Gastrocnemius medialis (tissue), 4 donors: ENCODE data around the gene SLC66A2. TPM values are rescaled to one million over a fixed set of nuclear protein-coding genes. Genes with fewer than 3 reads are reported as not detected.

Source experiments
- ATAC-seq, 2 donors: fragments of 150-250 bp; one replicate each; pipeline ENCODE4 v1.9.1; 2016
- DNase-seq, 2 donors: peaks; one replicate each; pipeline ENCODE4 v3.0.0-alpha.2; 2019
- H3K27ac ChIP-seq, 4 donors: fragments of 200-600 bp; sonication (generic); 1 replicate in 1 of 4; 2 replicates in 3 of 4; pipeline ENCODE4 v1.5.1; 2016 to 2018; ENCODE audit warnings: mild to moderate bottlenecking in 2 of 4, moderate library complexity in 1 of 4
- H3K27me3 ChIP-seq, 3 donors: fragments of 200-600 bp; sonication (generic) in 2 of 3; 1 replicate in 1 of 3; 2 replicates in 2 of 3; pipeline versions ENCODE4 v1.5.1 to v1.6.0; 2016 to 2019; ENCODE audit warnings: mild to moderate bottlenecking in 1 of 3, moderate library complexity in 1 of 3
- H3K36me3 ChIP-seq, 2 donors: fragments of 200-600 bp; sonication (generic) in 1 of 2; one replicate each; pipeline ENCODE4 v1.5.1; 2017 to 2018
- H3K4me1 ChIP-seq, 2 donors: fragments of 200-600 bp; sonication (generic) in 1 of 2; one replicate each; pipeline ENCODE4 v1.5.1; 2016 to 2017; ENCODE audit warnings: mild to moderate bottlenecking in 2 of 2
- H3K4me3 ChIP-seq, 4 donors: fragments of 200-600 bp; sonication (generic) in 3 of 4; 1 replicate in 1 of 4; 2 replicates in 3 of 4; pipeline ENCODE4 v1.5.1; 2016 to 2019; ENCODE audit warnings: mild to moderate bottlenecking in 2 of 4
- H3K9me3 ChIP-seq, 3 donors: fragments of 200-600 bp; sonication (generic) in 2 of 3; 1 replicate in 1 of 3; 2 replicates in 2 of 3; pipeline ENCODE4 v1.5.1; 2016 to 2019
- CTCF ChIP-seq, 5 experiments: fragments of 450-650 bp in 3 of 5; fragments of 200-600 bp in 2 of 5; sonication (generic) in 2 of 5; IDR thresholded peaks in 4 of 5; conservative IDR thresholded peaks in 1 of 5; 1 replicate in 4 of 5; 2 replicates in 1 of 5; pipeline ENCODE4 v1.5.1; 2016 to 2019; ENCODE audit warnings: antibody characterized with exemption in 5 of 5, mild to moderate bottlenecking in 3 of 5, moderate library complexity in 3 of 5
- POLR2A ChIP-seq, 2 donors: fragments of 450-650 bp; IDR thresholded peaks; one replicate each; pipeline ENCODE4 v1.6.1; 2017; ENCODE audit warnings: antibody characterized with exemption in 2 of 2, mild to moderate bottlenecking in 2 of 2, moderate library complexity in 2 of 2
- in situ Hi-C, 4 donors: fragments of 200-750 bp; cut with MboI; loops; one replicate each; pipeline versions ENCODE4 v1.15.0 to v1.8.0; 2017; ENCODE audit warnings: low sequenced_read_pairs in 4 of 4
- intact Hi-C: fragments of 100-400 bp; cut with DNase I; formaldehyde crosslinking; loops from one replicate; pipeline ENCODE4 v1.15.1; 2023; ENCODE audit warnings: low total_unique reads
- total RNA-seq, 4 donors: library from RNA; depleted of rRNA; stranded (reverse); fragments of >200 nt; gene quantifications; one replicate each; pipeline versions ENCODE4 v1.1.0 to v1.2.3, GENCODE V29; 2016

Gene SLC66A2
- total RNA-seq, 4 donors from 2014 or later, result 43.3 to 121 (median 107) TPM

GRCh38 chr18:79853993-79854364, 97.5 kb downstream of the SLC66A2 start:
- intact Hi-C loops, result no loop called here
- Histone ChIP-seq H3K27me3 (peaks cover 16 to 39% (median 16%) of the 10 kb centered on the region in 3 donors), H3K4me3 (no peak overlapping the region), H3K36me3 (no peaks in the 10 kb centered on the region), H3K9me3 (no peaks in the 10 kb centered on the region), H3K4me1 (peaks cover 0 to 7% of the 10 kb centered on the region in 2 donors), H3K27ac (no peak overlapping the region)
- TF ChIP-seq POLR2A (IDR thresholded peaks at IDR 0.05), result no peak
- TF ChIP-seq CTCF (IDR thresholded peaks at IDR 0.05 in 4 of 5, conservative IDR thresholded peaks at IDR 0.05 in 1 of 5), result no peak
- in situ Hi-C loops, result no loop called here
- DNase-seq (no peak), ATAC-seq (no peak)

GRCh38 chr18:79853303-79853992, 98.0 kb downstream of the SLC66A2 start:
- Histone ChIP-seq H3K27me3 (peaks cover 12 to 34% (median 21%) of the 10 kb centered on the region in 3 donors), H3K36me3 (no peaks in the 10 kb centered on the region), H3K9me3 (no peaks in the 10 kb centered on the region), H3K27ac (no peak overlapping the region), H3K4me3 (no peak overlapping the region), H3K4me1 (peaks cover 0 to 7% of the 10 kb centered on the region in 2 donors)
- ATAC-seq (no peak), DNase-seq (no peak)
- TF ChIP-seq CTCF (IDR thresholded peaks at IDR 0.05 in 4 of 5, conservative IDR thresholded peaks at IDR 0.05 in 1 of 5), result no peak
- TF ChIP-seq POLR2A (IDR thresholded peaks at IDR 0.05), result no peak
- intact Hi-C loops, result no loop called here
- in situ Hi-C loops, result no loop called here

GRCh38 chr18:79852561-79853302, 98.7 kb downstream of the SLC66A2 start:
- Histone ChIP-seq H3K27me3 (peaks cover 12 to 27% (median 21%) of the 10 kb centered on the region in 3 donors), H3K9me3 (no peaks in the 10 kb centered on the region), H3K36me3 (no peaks in the 10 kb centered on the region), H3K27ac (no peak overlapping the region), H3K4me1 (peaks cover 0 to 7% of the 10 kb centered on the region in 2 donors), H3K4me3 (no peak overlapping the region)
- intact Hi-C loops, result no loop called here
- TF ChIP-seq CTCF (IDR thresholded peaks at IDR 0.05 in 4 of 5, conservative IDR thresholded peaks at IDR 0.05 in 1 of 5), result no peak
- no peak for TF ChIP-seq POLR2A (IDR thresholded peaks at IDR 0.05)
- DNase-seq, result no peak
- in situ Hi-C loops, result no loop called here
- ATAC-seq, result no peak

Other genes with a start within 250 kb of the SLC66A2 start
- under 1 TPM in 1 of 4 donors, not detected in 3; 0.55 TPM for gene KCNG2, start 153.7 kb downstream of the SLC66A2 start, total RNA-seq
- gene HSBP1L1, start 13.0 kb upstream of the SLC66A2 start, total RNA-seq, result 10 to 100 TPM in 1 of 4 donors, 1 to 10 TPM in 2, under 1 TPM in 1; 0.94 to 13.4 (median 6.9) TPM
- 100 to 1,000 TPM in 1 of 4 donors, 10 to 100 TPM in 3; 39.9 to 105 (median 66.4) TPM for gene TXNL4A, start 36.9 kb upstream of the SLC66A2 start, total RNA-seq
- 10 to 100 TPM; 26.6 to 37.4 (median 32.3) TPM for gene RBFA, start 82.8 kb upstream of the SLC66A2 start, total RNA-seq
- 1 to 10 TPM; 2.6 to 4.5 (median 2.9) TPM for gene ADNP2, start 157.6 kb upstream of the SLC66A2 start, total RNA-seq